NCI-H2107 treated with DMSO at 0.1 percent for 48 hours (cell line): ENCODE results near the gene NTN4.
"Not testable (repeated sequence)": the region's sequence is repeated elsewhere in the genome, so short reads cannot be mapped to it uniquely, and the experiment has no call there.

Experiments
- DNase-seq: peaks from one replicate; lab custom pipeline; 2025; ENCODE audit not compliant: unreplicated experiment; lab: John Stamatoyannopoulos, UW

Gene NTN4

GRCh38 chr12:95671265-95671664 is 119.3 kb downstream of the NTN4 start:
- DNase-seq: no peak

- DNase-seq: no peak
Measured at GRCh38 chr12:95663525-95663924, 127.0 kb downstream of the NTN4 start.

- DNase-seq: no peak
Measured at GRCh38 chr12:95661360-95661759, 129.2 kb downstream of the NTN4 start.

- DNase-seq: no peak
Measured at GRCh38 chr12:95658386-95658785, 132.2 kb downstream of the NTN4 start.

- not testable (repeated sequence) for DNase-seq
Measured at GRCh38 chr12:95654665-95655064, 135.9 kb downstream of the NTN4 start.

- no peak for DNase-seq
Measured at GRCh38 chr12:95653771-95654546, 136.6 kb downstream of the NTN4 start.

GRCh38 chr12:95651681-95652080 is 138.9 kb downstream of the NTN4 start:
- no peak for DNase-seq

- DNase-seq: no peak
Measured at GRCh38 chr12:95648990-95649791, 141.4 kb downstream of the NTN4 start.

- DNase-seq: no peak
Measured at GRCh38 chr12:95646781-95647190, 143.8 kb downstream of the NTN4 start.

GRCh38 chr12:95643256-95643655 is 147.3 kb downstream of the NTN4 start:
- DNase-seq: no peak

GRCh38 chr12:95642583-95642982 is 148.0 kb downstream of the NTN4 start:
- DNase-seq: peak; percentile 20

GRCh38 chr12:95641299-95641952 is 149.1 kb downstream of the NTN4 start:
- DNase-seq: no peak

GRCh38 chr12:95640516-95640915 is 150.0 kb downstream of the NTN4 start:
- DNase-seq: no peak

GRCh38 chr12:95637471-95638155 is 153.0 kb downstream of the NTN4 start:
- no peak for DNase-seq

- DNase-seq: no peak
Measured at GRCh38 chr12:95637010-95637409, 153.6 kb downstream of the NTN4 start.

GRCh38 chr12:95634622-95635621 is 155.6 kb downstream of the NTN4 start:
- no peak for DNase-seq

- DNase-seq: no peak
Measured at GRCh38 chr12:95633732-95634465, 156.7 kb downstream of the NTN4 start.

GRCh38 chr12:95633049-95633731 is 157.4 kb downstream of the NTN4 start:
- DNase-seq: no peak

GRCh38 chr12:95630496-95630895 is 160.1 kb downstream of the NTN4 start:
- no peak for DNase-seq
